Body of pancreas (tissue), 4 donors: ENCODE measurements around the gene CUEDC1.

ENCODE experiments used
- POLR2A ChIP-seq, 3 donors: fragments of 450-650 bp; IDR thresholded peaks; one replicate each; pipeline ENCODE4 v1.6.1; 2016; ENCODE audit warnings: antibody characterized with exemption in 3 of 3, mild to moderate bottlenecking in 2 of 3
- TF ChIP-seq, protein P1 (sequence below), 7 experiments: fragments of 450-650 bp in 4 of 7; fragments of 200-600 bp in 3 of 7; sonication (generic) in 3 of 7; IDR thresholded peaks; one replicate each; pipeline ENCODE4 v1.5.1; 2016 to 2019; ENCODE audit warnings: antibody characterized with exemption in 7 of 7

DNA sequence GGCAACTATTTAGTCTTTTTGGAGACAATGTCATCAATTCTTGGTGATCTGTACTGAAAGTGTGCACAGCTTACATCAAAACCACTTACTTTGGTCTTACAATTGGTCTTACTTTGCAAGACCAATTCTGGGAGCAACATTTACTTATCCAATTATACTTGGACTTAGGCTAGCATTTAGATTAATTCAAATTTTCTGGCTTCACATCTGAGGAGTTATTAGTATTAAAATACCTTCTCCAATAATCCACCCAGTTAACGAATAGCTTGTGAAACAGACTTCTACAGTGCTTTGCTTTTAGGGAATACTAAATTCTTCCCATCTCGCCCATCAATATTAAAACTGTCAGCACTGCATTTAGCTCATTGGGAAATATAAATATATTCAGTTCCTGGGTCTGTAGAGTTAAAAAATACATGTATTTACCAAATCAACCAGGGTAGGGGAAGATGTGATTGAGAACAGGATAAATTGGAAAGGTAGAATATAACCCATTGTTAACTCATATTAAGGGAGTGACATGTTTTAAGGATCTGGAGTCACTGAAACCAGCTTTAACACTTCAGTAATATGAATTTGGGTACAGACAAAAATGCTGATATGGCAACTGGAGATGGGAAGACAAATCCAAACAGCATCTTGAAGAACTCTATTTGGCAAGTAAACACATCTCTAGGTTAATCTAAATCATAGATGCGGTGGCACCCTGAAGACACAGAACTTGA, 42.0 kb upstream of the CUEDC1 start:
- TF ChIP-seq, protein P1, sequence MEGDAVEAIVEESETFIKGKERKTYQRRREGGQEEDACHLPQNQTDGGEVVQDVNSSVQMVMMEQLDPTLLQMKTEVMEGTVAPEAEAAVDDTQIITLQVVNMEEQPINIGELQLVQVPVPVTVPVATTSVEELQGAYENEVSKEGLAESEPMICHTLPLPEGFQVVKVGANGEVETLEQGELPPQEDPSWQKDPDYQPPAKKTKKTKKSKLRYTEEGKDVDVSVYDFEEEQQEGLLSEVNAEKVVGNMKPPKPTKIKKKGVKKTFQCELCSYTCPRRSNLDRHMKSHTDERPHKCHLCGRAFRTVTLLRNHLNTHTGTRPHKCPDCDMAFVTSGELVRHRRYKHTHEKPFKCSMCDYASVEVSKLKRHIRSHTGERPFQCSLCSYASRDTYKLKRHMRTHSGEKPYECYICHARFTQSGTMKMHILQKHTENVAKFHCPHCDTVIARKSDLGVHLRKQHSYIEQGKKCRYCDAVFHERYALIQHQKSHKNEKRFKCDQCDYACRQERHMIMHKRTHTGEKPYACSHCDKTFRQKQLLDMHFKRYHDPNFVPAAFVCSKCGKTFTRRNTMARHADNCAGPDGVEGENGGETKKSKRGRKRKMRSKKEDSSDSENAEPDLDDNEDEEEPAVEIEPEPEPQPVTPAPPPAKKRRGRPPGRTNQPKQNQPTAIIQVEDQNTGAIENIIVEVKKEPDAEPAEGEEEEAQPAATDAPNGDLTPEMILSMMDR (IDR thresholded peaks at IDR 0.05), result no peak
- no peak for TF ChIP-seq POLR2A (IDR thresholded peaks at IDR 0.05)
